ENCODE results near the gene ST3GAL2.

Gene ST3GAL2

GRCh38 chr16:70437582-70438557 lies 1.0 kb downstream of the ST3GAL2 start:
- DNase-seq (ENCODE audit: low read depth in 1 of 2, low spot score in 1 of 2): no peak

GRCh38 chr16:70437017-70437581 lies 1.8 kb downstream of the ST3GAL2 start:
- no peak for DNase-seq (ENCODE audit: low read depth in 1 of 2, low spot score in 1 of 2)

GRCh38 chr16:70434484-70435260 lies 4.2 kb downstream of the ST3GAL2 start:
- no peak for DNase-seq (ENCODE audit: low read depth in 1 of 2, low spot score in 1 of 2)

GRCh38 chr16:70433458-70434103 lies 5.3 kb downstream of the ST3GAL2 start:
- DNase-seq (ENCODE audit: low read depth in 1 of 2, low spot score in 1 of 2): no peak

- no peak for DNase-seq (ENCODE audit: low read depth in 1 of 2, low spot score in 1 of 2)
Measured at GRCh38 chr16:70432723-70433457, 6.0 kb downstream of the ST3GAL2 start.

- DNase-seq (ENCODE audit: low read depth in 1 of 2, low spot score in 1 of 2): no peak
Measured at GRCh38 chr16:70432356-70432722, 6.6 kb downstream of the ST3GAL2 start.

GRCh38 chr16:70430667-70431536 lies 8.0 kb downstream of the ST3GAL2 start:
- peak in 1 of 2 donors; percentile 44 for DNase-seq (ENCODE audit: low read depth in 1 of 2, low spot score in 1 of 2)

- DNase-seq (ENCODE audit: low read depth in 1 of 2, low spot score in 1 of 2): no peak
Measured at GRCh38 chr16:70429888-70430666, 8.8 kb downstream of the ST3GAL2 start.

GRCh38 chr16:70428178-70428998 lies 10.5 kb downstream of the ST3GAL2 start:
- DNase-seq (ENCODE audit: low read depth in 1 of 2, low spot score in 1 of 2): no peak

GRCh38 chr16:70427786-70428177 lies 11.1 kb downstream of the ST3GAL2 start:
- no peak for DNase-seq (ENCODE audit: low read depth in 1 of 2, low spot score in 1 of 2)

- DNase-seq (ENCODE audit: low read depth in 1 of 2, low spot score in 1 of 2): no peak
Measured at GRCh38 chr16:70422543-70422942, 16.4 kb downstream of the ST3GAL2 start.

- DNase-seq (ENCODE audit: low read depth in 1 of 2, low spot score in 1 of 2): no peak
Measured at GRCh38 chr16:70421473-70422311, 17.2 kb downstream of the ST3GAL2 start.

- no peak for DNase-seq (ENCODE audit: low read depth in 1 of 2, low spot score in 1 of 2)
Measured at GRCh38 chr16:70421014-70421413, 17.9 kb downstream of the ST3GAL2 start.

- DNase-seq (ENCODE audit: low read depth in 1 of 2, low spot score in 1 of 2): no peak
Measured at GRCh38 chr16:70419384-70420327, 19.2 kb downstream of the ST3GAL2 start.

GRCh38 chr16:70418993-70419318 lies 19.9 kb downstream of the ST3GAL2 start:
- DNase-seq (ENCODE audit: low read depth in 1 of 2, low spot score in 1 of 2): no peak
